Vagina (tissue), 2 donors: ENCODE measurements around the gene SLC5A12. TPM values are rescaled to one million over a fixed set of nuclear protein-coding genes. Genes with fewer than 3 reads are reported as not detected.

Experiments
- DNase-seq, 2 donors: peaks; one replicate each; pipeline ENCODE4 v3.0.0-alpha.2; 2017; ENCODE audit errors: extremely low spot score in 2 of 2
- H3K27ac ChIP-seq: fragments of 200-600 bp; sonication (generic); one replicate; pipeline ENCODE4 v1.5.1; 2019
- H3K27me3 ChIP-seq: fragments of 200-600 bp; sonication (generic); one replicate; pipeline ENCODE4 v1.5.1; 2019
- H3K36me3 ChIP-seq, 2 donors: fragments of 200-600 bp; sonication (generic); one replicate each; pipeline ENCODE4 v1.5.1; 2017 to 2019
- H3K4me1 ChIP-seq: fragments of 200-600 bp; sonication (generic); one replicate; pipeline ENCODE4 v1.5.1; 2019
- H3K4me3 ChIP-seq, 2 donors: fragments of 200-600 bp; sonication (generic); 1 replicate in 1 of 2; 2 replicates in 1 of 2; pipeline ENCODE4 v1.5.1; 2016 to 2019
- H3K9me3 ChIP-seq: fragments of 200-600 bp; sonication (generic); one replicate; pipeline ENCODE4 v1.5.1; 2019
- POLR2A ChIP-seq, 2 donors: fragments of 450-650 bp; IDR thresholded peaks; one replicate each; pipeline ENCODE4 v1.6.1; 2017; ENCODE audit warnings: antibody characterized with exemption in 2 of 2, mild to moderate bottlenecking in 2 of 2, moderate library complexity in 2 of 2
- POLR2AphosphoS5 ChIP-seq, 2 donors: sonication (generic); formaldehyde crosslinking; IDR thresholded peaks; one replicate each; pipeline ENCODE4 v1.9.0; 2017; ENCODE audit warnings: antibody characterized with exemption in 2 of 2, mild to moderate bottlenecking in 2 of 2, low read depth in 1 of 2; ENCODE audit not compliant: insufficient read depth in 1 of 2
- intact Hi-C: fragments of 100-400 bp; cut with DNase I; formaldehyde crosslinking; loops from one replicate; pipeline ENCODE4 v1.15.1; 2023
- total RNA-seq: library from RNA; depleted of rRNA; stranded (reverse); fragments of >200 nt; gene quantifications from one replicate; pipeline ENCODE4 v1.2.3, GENCODE V29; 2016
- TF ChIP-seq, protein P1 (sequence below), 3 experiments: fragments of 450-650 bp in 2 of 3; fragments of 200-600 bp in 1 of 3; sonication (generic) in 1 of 3; IDR thresholded peaks; one replicate each; pipeline ENCODE4 v1.5.1; 2017 to 2019; ENCODE audit warnings: antibody characterized with exemption in 3 of 3, mild to moderate bottlenecking in 2 of 3, moderate library complexity in 2 of 3

The SLC5A12 gene
- total RNA-seq, 1 donor from 2014 or later = not detected

DNA sequence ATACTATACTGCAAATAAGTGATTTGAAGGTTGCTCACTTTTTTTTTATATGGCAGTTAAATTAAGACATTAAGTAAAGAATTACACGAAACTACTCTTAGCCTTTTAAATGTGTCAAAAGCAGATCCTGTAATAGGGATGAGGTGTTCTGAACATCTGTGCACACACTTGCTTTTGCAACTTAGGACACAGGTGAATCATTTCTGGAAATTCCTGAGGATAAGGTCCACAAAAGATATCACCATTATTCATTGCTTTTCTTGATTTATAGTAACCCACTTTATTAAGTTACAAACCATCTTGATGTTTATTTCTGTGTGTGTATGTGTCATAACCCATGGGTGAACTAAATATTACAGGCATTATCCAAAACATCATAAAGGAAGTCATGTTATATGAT, 55.9 kb downstream of the SLC5A12 start:
- Histone ChIP-seq H3K9me3 (no peaks in the 10 kb centered on the region), H3K36me3 (no peaks in the 10 kb centered on the region), H3K4me3 (no peak overlapping the region), H3K4me1 (no peaks in the 10 kb centered on the region), H3K27ac (no peak overlapping the region), H3K27me3 (no peaks in the 10 kb centered on the region)
- intact Hi-C loops = no loop called here
- no peak for DNase-seq
- TF ChIP-seq POLR2A (IDR thresholded peaks at IDR 0.05) (no peak), POLR2AphosphoS5 (IDR thresholded peaks at IDR 0.05; ENCODE audit: insufficient read depth in 1 of 2, low read depth in 1 of 2) (no peak)
- TF ChIP-seq, protein P1, sequence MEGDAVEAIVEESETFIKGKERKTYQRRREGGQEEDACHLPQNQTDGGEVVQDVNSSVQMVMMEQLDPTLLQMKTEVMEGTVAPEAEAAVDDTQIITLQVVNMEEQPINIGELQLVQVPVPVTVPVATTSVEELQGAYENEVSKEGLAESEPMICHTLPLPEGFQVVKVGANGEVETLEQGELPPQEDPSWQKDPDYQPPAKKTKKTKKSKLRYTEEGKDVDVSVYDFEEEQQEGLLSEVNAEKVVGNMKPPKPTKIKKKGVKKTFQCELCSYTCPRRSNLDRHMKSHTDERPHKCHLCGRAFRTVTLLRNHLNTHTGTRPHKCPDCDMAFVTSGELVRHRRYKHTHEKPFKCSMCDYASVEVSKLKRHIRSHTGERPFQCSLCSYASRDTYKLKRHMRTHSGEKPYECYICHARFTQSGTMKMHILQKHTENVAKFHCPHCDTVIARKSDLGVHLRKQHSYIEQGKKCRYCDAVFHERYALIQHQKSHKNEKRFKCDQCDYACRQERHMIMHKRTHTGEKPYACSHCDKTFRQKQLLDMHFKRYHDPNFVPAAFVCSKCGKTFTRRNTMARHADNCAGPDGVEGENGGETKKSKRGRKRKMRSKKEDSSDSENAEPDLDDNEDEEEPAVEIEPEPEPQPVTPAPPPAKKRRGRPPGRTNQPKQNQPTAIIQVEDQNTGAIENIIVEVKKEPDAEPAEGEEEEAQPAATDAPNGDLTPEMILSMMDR (IDR thresholded peaks at IDR 0.05) = no peak

DNA sequence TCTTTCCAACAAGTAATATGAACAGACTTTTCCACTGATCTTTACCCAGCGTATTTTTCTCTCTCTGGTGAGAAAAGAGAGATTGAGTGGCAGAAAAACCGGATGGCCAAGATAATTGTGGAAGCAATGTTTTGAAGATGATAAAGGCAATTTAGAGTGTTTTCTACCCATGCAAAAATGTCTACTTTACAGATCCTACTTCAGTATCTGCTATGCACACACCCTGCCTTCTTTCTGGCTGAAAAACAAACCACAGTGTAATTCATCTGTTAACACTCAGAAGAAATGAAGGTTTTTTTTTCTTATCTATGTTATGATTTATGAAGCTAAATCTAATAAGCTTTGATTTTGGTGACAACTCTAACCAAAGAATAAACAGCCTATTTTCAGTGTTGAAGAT, 56.8 kb downstream of the SLC5A12 start:
- no peak for TF ChIP-seq POLR2AphosphoS5 (IDR thresholded peaks at IDR 0.05; ENCODE audit: insufficient read depth in 1 of 2, low read depth in 1 of 2)
- TF ChIP-seq POLR2A (IDR thresholded peaks at IDR 0.05) = no peak
- TF ChIP-seq, protein P1 (IDR thresholded peaks at IDR 0.05) = no peak
- no peak overlapping the region for H3K27ac ChIP-seq
- intact Hi-C loops = no loop called here

DNA sequence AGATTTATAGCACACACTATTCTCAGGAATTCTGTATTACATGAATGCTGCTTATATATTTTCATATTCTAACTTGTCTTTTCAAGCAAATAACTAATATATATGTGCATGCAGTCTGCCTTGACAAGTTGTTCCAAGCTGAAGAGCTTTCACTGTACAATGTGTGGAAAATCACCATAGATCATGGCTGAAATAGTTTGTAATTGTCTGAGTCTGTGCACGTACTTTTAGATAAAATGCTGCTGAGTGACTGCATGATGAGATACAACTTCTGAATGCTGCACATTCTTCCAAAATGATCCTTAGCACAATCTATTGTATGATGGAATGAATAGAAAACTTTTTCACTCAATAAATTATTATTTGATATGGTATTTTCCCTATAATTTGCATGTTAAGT, 58.9 kb downstream of the SLC5A12 start:
- H3K4me1 ChIP-seq = no peaks in the 10 kb centered on the region
- no peak for DNase-seq
- no peak overlapping the region for H3K27ac ChIP-seq
- TF ChIP-seq, protein P1 (IDR thresholded peaks at IDR 0.05) = no peak
- no peak for TF ChIP-seq POLR2AphosphoS5 (IDR thresholded peaks at IDR 0.05; ENCODE audit: insufficient read depth in 1 of 2, low read depth in 1 of 2)
- intact Hi-C loops = no loop called here
- no peaks in the 10 kb centered on the region for H3K27me3 ChIP-seq
- no peaks in the 10 kb centered on the region for H3K9me3 ChIP-seq
- no peak overlapping the region for H3K4me3 ChIP-seq
- H3K36me3 ChIP-seq = no peaks in the 10 kb centered on the region

More for the DNA sequence above, 56.8 kb downstream of the SLC5A12 start:
- H3K36me3 ChIP-seq = no peaks in the 10 kb centered on the region
- H3K4me1 ChIP-seq = no peaks in the 10 kb centered on the region
- H3K4me3 ChIP-seq = no peak overlapping the region
- no peaks in the 10 kb centered on the region for H3K27me3 ChIP-seq
- H3K9me3 ChIP-seq = no peaks in the 10 kb centered on the region
- no peak for DNase-seq

DNA sequence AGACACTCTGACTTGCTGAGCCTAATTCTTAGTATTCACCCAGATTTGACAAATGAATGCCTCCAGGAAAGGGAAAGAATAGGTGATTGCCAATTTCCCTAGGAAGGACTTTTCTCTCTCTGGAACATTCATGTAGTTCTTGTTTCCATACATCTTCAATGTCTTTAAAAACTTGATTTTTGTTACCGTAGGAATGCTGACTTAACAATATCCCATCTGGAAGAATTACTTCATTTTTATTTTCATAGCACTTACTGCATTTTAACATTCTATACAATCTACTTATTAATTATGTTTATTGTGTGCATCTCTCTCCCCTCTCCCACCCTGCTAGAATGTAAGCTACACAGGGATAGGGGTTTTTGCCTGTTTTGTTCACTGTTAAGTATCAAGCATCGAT, 66.6 kb downstream of the SLC5A12 start:
- DNase-seq = no peak
- TF ChIP-seq, protein P1 (IDR thresholded peaks at IDR 0.05) = no peak
- TF ChIP-seq POLR2AphosphoS5 (IDR thresholded peaks at IDR 0.05; ENCODE audit: insufficient read depth in 1 of 2, low read depth in 1 of 2) (no peak), POLR2A (IDR thresholded peaks at IDR 0.05) (no peak)
- no peaks in the 10 kb centered on the region for H3K4me1 ChIP-seq
- no peak overlapping the region for H3K4me3 ChIP-seq
- H3K36me3 ChIP-seq = no peaks in the 10 kb centered on the region
- H3K27ac ChIP-seq = no peak overlapping the region
- intact Hi-C loops = no loop called here
- H3K9me3 ChIP-seq = no peaks in the 10 kb centered on the region
- no peaks in the 10 kb centered on the region for H3K27me3 ChIP-seq

DNA sequence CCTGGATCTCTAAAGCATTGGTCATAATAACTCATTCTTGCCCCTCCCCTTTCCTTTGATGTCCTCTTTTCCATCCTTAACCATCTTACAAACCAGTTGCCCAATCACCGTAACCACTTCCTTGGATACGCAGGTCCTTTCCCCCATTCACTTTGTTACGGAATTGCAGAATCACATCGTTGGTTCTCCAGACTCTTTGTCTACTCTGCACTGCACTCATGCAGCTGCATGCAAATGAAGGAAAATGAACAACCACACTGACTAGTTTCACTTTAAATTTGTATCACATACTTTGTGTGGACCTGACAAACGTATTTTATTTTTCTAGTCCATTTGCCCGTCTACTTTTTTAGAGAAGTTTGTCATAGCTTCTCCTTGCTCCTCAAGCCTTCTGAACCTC, 69.9 kb downstream of the SLC5A12 start:
- Histone ChIP-seq H3K27me3 (no peaks in the 10 kb centered on the region), H3K4me3 (no peak overlapping the region), H3K36me3 (no peaks in the 10 kb centered on the region), H3K27ac (no peak overlapping the region), H3K9me3 (no peaks in the 10 kb centered on the region), H3K4me1 (no peaks in the 10 kb centered on the region)
- no peak for DNase-seq
- no peak for TF ChIP-seq POLR2A (IDR thresholded peaks at IDR 0.05)
- TF ChIP-seq, protein P1 (IDR thresholded peaks at IDR 0.05) = no peak
- TF ChIP-seq POLR2AphosphoS5 (IDR thresholded peaks at IDR 0.05; ENCODE audit: insufficient read depth in 1 of 2, low read depth in 1 of 2) = no peak
- intact Hi-C loops = no loop called here
